Activated naive CD4-positive, alpha-beta T cell treated with anti-CD3 and anti-CD28 coated beads, Interleukin-2, amount 50 U/mL, for 72 hours (primary cell): ENCODE results near the gene SND1. TPM values are rescaled to one million over a fixed set of nuclear protein-coding genes. Genes with fewer than 3 reads are reported as not detected.
"Not testable (repeated sequence)": the region's sequence is repeated elsewhere in the genome, so short reads cannot be mapped to it uniquely, and the experiment has no call there.

Experiments used
- ATAC-seq, 2 donors: fragments of 150-1000 bp; cut with Tn5 transposase; 2 replicates each; pipeline ENCODE4 v1.10.0; 2021; ENCODE audit warnings: mild to moderate bottlenecking in 2 of 2, moderate library complexity in 2 of 2
- DNase-seq, 2 donors: peaks; one replicate each; pipeline ENCODE4 v3.0.0; 2021 to 2022; ENCODE audit warnings: low spot score in 2 of 2
- H3K27ac Mint-ChIP-seq, 2 donors: one replicate each; pipeline ENCODE4 v1.8.0; 2022; ENCODE audit warnings: mild to moderate bottlenecking in 2 of 2, mixed read lengths in 2 of 2
- H3K36me3 Mint-ChIP-seq, 2 donors: one replicate each; pipeline ENCODE4 v1.8.0; 2022; ENCODE audit warnings: mixed read lengths in 2 of 2
- H3K9me3 Mint-ChIP-seq, 2 donors: one replicate each; pipeline ENCODE4 v1.8.0; 2022; ENCODE audit warnings: mixed read lengths in 2 of 2
- total RNA-seq, 2 donors: library from RNA; stranded (reverse); gene quantifications; one replicate each; pipeline ENCODE4 v1.2.3, GENCODE V29; 2022

Gene SND1
- total RNA-seq, 2 donors from 2014 or later, result 175 to 246 TPM

DNA sequence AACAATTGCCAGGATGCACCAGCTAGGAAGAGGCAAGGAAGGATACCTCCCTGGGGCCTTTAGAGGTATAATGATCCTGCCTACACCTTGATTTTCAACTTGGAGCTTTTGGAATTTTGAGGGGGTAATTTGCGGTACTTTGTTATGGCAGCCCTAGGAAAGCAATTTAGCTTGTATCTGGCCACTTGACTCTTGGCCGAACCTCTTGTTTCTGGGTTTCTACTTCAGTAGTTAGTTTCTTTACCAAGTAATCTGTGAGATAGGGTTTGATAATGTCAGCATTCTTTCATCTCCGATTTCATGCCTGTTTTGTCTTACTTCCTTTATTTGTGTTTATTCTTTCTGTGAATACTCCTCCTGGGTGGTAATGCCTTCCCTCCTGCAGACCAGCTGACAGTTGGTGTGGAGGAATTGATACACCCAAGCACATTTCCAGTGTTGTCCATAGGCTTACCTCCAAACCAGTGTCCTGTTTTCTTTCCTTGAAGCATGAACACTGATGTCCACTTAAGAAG, 163.7 kb downstream of the SND1 start:
- Mint-ChIP-seq H3K27ac (no peak overlapping the region), H3K36me3 (peaks cover 0 to 14% of the 10 kb centered on the region in 2 donors), H3K9me3 (no peaks in the 10 kb centered on the region)
- ATAC-seq (no peak), DNase-seq (no peak)

DNA sequence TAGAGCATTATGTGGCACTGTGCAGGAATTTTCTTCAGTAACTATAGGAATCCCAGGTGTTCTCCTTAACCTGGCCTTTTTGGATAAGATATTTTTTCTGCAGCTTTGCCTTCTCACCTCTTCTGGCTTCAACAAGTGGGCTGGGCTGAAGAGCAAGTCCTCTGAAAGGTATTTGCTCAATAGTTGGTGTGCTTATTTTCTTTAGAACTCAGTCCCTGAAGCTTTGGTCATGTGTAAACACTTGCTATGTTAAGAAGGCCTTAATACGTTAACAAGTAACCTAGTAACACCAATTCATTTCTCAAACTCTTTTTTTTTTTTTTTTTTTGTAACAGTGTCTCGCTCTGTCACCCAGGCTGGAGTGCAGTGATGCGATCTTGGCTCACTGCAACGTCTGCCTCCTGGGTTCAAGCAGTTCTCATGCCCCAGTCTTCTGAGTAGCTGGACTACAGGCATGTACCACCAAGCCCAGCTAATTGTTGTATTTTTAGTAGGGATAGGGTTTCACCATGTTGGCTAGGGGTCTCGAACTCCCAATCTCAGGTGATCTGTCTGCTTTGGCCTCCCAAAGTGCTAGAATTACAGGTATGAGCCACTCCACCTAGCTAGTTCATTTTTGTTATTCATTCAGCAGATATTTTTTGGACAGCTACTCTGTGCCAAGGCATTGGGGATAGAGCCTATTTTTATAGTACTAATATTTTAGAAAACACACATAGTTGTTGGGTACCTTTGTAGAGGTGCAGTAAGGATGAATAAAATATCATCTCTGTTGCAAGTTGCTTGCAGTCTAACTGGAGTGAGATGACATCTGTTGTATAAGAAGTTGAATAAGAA, 164.6 kb downstream of the SND1 start:
- peaks cover 0 to 14% of the 10 kb centered on the region in 2 donors for H3K36me3 Mint-ChIP-seq
- ATAC-seq (no peak), DNase-seq (no peak)
- no peak overlapping the region for H3K27ac Mint-ChIP-seq
- no peaks in the 10 kb centered on the region for H3K9me3 Mint-ChIP-seq

DNA sequence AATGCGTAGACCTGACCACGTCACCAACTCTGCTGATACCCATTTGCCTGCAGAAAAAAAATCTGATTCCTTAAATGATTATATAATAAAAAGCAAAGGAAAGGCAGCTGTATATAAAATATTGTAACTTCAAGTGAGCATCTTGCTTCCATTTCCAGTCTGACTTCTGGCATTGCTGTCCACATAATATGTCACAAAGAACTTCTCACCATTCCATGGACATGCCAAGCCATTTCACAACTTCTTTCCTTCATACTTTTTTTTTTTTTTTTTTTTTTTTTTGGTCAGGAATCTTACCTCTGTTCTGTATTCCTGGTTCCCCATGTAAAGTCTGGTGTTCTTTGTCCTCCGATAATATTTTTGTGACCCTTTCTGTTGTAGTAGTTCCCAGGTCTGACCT, 165.5 kb downstream of the SND1 start:
- H3K27ac Mint-ChIP-seq, result no peak overlapping the region
- peaks cover 0 to 8% of the 10 kb centered on the region in 2 donors for H3K36me3 Mint-ChIP-seq
- DNase-seq (no peak), ATAC-seq (no peak)
- H3K9me3 Mint-ChIP-seq, result no peaks in the 10 kb centered on the region

DNA sequence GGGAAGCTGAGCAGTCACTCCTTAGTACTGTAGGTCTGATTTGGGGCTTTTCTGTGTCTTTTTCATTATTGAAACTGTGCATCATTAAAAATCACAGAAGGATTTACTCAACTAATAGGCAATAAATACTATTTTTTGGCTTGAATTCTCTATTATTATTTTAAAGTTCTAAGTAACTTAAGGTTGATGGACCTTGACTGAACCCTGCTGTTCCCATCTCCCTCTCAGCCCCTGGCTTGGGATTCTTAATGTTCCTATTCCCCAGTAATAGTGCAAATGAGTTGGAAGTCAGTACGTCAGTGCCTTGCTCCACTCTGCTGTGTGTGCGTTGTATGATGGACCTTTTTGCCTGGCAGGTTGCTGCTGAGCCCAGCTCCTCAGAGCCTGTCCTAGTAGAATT, 166.3 kb downstream of the SND1 start:
- no peak for DNase-seq
- no peaks in the 10 kb centered on the region for H3K9me3 Mint-ChIP-seq
- no peak for ATAC-seq
- H3K27ac Mint-ChIP-seq, result no peak overlapping the region
- H3K36me3 Mint-ChIP-seq, result peaks cover 0 to 6% of the 10 kb centered on the region in 2 donors

DNA sequence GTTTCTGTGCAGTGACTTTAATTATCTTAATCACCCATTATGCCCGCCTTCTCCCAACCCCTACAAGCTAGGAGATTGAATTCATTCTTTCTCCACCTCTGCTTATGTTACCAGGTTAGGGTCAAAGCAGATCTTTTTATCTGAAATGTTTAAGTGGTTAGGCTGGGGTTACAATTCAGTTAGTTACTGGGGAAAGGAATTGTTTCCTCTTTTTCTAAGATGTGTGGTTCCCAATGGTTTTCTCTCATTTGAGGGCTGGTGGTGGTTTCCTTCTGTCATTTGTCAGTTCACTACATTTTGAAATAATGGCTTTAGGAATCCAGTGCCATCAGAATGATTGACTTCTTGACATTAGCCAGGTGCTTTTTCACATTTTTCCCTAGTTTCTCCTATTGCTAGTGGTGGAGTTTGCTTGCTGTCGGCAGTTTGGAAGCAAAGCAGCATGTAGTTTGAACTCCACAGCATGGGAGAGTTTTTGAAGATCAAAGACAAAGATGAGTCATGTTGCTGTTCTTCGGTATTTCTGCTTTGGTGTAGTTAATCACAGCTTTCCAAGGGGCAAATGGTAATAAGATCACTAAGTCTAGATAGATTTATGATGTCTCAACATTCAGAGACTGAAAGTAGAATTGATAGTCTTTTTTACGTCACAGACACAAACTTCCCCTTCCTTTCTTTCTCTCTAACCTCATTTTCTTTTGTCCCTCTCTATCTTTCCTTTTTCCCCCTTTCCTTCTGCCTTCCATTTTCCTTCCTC, 168.2 kb downstream of the SND1 start:
- DNase-seq (no peak), ATAC-seq (peak; percentile 75 to 82)
- H3K27ac Mint-ChIP-seq, result peak overlapping the region in 1 of 2 donors; percentile 43
- no peaks in the 10 kb centered on the region for H3K9me3 Mint-ChIP-seq
- peaks cover 4 to 5% of the 10 kb centered on the region in 2 donors for H3K36me3 Mint-ChIP-seq

DNA sequence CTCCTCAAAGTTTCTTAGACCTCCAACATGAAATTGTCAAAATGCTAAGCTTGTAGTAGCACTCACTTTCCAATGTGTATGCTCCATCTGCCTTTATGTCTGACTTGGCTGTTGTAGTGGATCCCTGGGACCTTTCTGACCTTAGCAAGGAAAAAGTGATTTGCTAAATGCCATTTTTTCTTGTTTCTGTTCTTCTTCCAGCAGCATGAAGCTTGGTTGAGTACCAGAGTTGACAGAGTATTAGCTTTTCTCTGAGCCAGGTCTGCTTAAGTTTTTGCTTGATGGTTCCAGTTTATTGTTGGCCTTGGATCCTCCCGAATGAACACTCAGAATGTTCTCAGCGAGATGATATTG, 168.7 kb downstream of the SND1 start:
- ATAC-seq, result peak in 1 of 2 donors; percentile 7
- Mint-ChIP-seq H3K36me3 (peaks cover 4 to 5% of the 10 kb centered on the region in 2 donors), H3K27ac (peak overlapping the region in 1 of 2 donors; percentile 43), H3K9me3 (no peaks in the 10 kb centered on the region)
- no peak for DNase-seq

DNA sequence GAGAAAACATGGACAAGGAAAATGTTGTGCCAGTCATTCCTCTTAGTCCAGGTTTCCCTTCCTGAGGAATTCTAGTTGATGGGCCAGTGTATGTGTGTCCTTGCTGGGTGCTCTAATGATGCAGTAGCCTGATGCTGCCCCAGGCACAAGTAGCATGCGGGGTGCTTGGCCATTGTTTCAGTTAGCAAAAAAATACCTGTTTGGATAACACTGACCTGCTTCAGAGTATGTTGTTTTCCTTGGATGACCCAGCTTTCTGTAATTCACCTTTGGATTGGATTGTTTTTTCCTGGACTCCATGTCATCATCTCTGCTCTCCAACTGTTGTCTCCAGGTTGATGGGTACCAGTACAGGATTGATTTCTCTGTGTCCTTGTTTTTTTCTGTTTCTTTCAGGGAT, 169.2 kb downstream of the SND1 start:
- H3K9me3 Mint-ChIP-seq, result no peaks in the 10 kb centered on the region
- no peak for DNase-seq
- H3K36me3 Mint-ChIP-seq, result peaks cover 4 to 5% of the 10 kb centered on the region in 2 donors
- ATAC-seq, result no peak
- peak overlapping the region in 1 of 2 donors; percentile 43 for H3K27ac Mint-ChIP-seq

DNA sequence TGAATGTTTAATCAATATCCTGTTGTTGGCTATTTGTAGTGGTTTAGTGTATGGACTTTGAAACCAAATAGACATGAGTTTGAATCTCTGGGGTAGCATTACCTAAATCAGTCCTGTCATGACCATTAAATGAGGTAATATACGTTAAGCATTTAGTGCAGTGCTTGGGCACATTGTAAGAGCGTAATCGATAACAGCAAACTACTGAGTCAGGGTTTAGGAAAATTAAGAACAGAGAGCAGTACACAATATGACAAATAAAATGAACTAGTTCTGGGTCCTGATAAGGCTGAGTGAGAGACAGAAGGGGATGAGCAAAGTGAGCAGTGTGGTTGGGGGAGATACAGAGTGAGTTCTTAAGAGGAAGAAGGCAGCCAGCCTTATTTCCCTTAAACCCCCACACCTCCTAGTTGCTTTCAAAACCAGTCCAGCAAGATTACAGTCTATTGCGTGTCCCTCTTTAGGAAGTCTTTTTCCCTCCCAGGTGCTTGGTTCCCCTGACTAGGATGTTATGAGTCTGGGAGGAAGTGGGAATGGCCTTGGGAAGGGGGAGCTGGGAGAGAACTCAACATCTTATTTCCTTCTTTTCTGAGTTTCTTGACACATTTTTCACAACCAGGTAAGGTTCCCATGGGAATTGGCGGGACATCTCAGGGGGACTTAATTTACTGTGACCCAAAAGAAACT, 171.0 kb downstream of the SND1 start:
- ATAC-seq, result no peak
- no peak overlapping the region for H3K27ac Mint-ChIP-seq
- peaks cover 4 to 5% of the 10 kb centered on the region in 2 donors for H3K36me3 Mint-ChIP-seq
- no peak for DNase-seq
- no peaks in the 10 kb centered on the region for H3K9me3 Mint-ChIP-seq

DNA sequence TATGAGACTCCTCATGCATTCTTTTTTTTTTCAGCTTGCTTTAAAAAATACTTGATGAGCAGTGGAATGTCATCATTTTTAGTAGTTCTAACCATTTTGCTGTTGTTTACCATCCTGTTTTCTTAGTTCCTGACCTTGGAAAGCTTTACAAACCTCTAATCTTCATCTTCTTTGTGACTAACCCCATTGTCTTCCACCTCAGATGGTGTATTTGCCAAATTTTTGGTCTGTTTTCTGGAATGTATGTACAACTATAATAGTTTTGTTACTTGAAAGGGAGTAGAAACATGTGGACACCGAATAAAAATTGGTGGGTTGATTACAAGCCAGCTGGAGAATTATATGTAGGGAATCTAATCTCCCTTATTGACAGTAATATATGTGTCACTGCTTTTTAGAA, 172.7 kb downstream of the SND1 start:
- peaks cover 4 to 5% of the 10 kb centered on the region in 2 donors for H3K36me3 Mint-ChIP-seq
- H3K9me3 Mint-ChIP-seq, result no peaks in the 10 kb centered on the region
- no peak for DNase-seq
- no peak overlapping the region for H3K27ac Mint-ChIP-seq
- no peak for ATAC-seq

DNA sequence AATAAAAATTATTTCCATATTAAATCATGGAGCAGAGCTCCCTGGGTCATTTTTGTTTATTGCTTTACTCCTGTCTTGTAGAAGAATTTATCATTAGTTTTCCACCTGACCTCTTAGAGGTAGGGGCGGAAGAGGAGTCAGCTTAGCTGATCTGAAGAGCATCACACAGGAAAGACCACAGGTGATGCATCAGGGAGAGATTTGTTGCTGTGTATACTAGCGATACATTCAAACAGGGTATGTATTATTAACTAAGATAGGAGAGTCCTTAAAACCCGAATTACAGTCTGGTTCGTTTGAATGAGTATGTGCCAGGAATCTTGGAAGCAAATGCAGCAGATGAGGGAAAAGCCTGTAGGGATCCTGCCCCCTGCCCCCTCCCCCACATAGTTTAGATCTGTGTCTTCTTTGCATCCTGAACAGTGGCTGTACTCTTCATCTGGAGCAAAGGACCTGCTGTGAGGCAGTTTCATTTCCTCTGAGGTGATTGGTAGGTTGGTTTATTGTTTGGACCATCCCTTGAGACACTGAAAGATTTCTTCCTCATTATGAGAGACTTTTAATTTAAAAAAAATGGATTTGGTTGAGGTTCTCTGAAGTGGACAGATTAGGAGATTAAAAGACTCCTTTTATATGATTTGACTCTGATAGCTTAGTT, 177.0 kb downstream of the SND1 start:
- Mint-ChIP-seq H3K36me3 (peaks cover 11 to 33% of the 10 kb centered on the region in 2 donors), H3K27ac (no peak overlapping the region), H3K9me3 (no peaks in the 10 kb centered on the region)
- DNase-seq (no peak), ATAC-seq (no peak)

DNA sequence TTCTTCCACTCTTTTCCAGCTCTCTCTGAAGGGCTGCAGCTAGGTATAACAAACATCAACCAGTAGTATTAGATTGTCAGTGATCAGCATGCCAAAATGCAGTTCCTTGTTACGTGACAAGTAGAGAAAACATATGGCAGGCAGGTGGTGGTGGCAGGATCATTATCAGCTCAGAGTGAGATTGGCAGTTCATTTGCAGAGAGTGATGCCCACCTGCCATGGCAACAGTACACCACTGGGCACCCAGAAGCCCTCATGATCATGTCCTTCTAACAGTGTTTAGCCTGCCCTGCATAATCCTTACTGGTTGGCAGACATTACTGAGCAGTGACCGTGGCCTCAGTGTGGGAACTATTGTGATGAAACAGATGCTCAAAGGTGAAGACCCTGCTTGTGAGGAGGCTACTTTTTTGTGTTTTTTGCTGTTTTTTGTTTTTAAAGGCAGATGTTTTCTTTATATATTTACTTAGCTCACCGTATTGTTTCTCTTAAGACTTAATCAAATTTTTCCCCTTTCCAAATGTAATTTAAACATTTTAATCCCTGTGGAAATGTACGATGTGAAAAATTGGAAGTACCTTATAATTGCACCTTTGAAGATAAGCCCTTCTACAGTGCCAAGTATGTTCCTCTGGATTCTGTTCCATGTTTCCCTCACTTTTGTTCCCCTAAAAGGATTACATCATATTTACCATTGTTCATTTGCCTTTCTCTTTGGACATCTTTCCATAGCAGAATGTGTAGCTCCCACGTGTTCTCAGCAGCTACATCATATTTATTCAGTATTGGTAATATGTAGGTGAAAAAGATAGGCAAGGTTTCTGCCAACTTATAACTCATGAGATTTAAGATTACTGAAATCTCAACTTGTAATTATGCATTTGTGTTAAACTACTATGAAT, 179.6 kb downstream of the SND1 start:
- peaks cover 24 to 54% of the 10 kb centered on the region in 2 donors for H3K36me3 Mint-ChIP-seq
- no peak overlapping the region for H3K27ac Mint-ChIP-seq
- DNase-seq, result no peak

DNA sequence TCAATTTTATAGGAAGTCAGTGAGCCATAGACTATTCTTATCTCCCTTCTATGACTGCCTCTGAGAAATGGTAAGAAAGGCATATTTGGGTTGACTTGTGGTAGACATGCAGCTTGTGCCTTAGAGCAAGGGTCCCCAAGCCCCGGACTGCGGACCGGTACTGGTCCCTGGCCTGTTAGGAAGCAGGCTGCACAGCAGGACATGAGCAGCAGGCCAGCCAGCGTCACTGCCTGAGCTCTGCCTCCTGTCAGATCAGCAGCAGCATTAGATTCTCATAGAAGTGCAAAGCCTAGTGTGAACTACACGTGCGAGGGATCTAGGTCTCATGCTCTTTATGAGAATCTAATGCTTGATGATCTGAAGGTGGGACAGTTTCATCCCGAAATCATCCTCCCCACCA, 180.6 kb downstream of the SND1 start:
- DNase-seq (no peak), ATAC-seq (no peak)
- Mint-ChIP-seq H3K36me3 (peaks cover 24 to 63% of the 10 kb centered on the region in 2 donors), H3K27ac (no peak overlapping the region), H3K9me3 (peaks cover 12 to 19% of the 10 kb centered on the region in 2 donors)

More for the DNA sequence above, 179.6 kb downstream of the SND1 start:
- peaks cover 12 to 17% of the 10 kb centered on the region in 2 donors for H3K9me3 Mint-ChIP-seq
- no peak for ATAC-seq

DNA sequence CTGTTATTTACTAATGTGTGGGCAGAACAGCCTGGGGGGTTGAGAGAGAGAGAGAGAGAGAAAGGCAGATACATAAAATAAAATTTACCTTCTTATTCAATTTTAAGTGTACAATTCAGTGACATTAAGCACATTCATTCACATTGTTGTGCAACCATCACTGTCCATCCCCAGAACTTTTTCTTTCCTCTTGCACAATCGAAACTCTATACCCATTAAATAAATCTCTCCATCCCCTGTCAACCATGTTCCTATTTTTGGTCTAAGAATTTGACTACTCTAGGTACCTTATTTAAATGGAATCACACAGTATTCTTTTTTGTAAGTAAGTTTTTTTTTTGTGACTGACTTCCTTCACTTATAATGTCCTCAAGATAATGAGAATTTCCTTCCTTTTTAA, 181.6 kb downstream of the SND1 start:
- no peak for DNase-seq
- peaks cover 29 to 70% of the 10 kb centered on the region in 2 donors for H3K36me3 Mint-ChIP-seq
- ATAC-seq, result no peak
- peaks cover 12 to 25% of the 10 kb centered on the region in 2 donors for H3K9me3 Mint-ChIP-seq
- no peak overlapping the region for H3K27ac Mint-ChIP-seq

DNA sequence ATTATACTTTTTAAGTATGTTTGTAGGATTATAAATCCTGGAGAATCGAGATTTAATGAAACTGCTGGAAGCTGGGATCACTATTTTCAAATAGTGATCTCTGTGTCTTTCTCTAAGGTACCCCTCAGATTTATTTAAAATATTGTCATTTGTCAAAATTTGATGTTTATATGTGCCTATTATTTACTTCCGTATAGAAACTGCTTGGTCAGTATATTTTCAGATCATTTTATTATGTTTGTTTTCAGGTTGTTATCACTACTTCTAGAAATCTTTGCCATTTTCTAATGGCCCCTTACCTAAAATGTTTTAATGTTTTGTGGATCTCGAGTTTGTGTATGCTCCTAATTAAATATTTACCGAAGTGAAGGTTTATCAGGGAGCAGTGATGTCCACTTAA, 183.7 kb downstream of the SND1 start:
- peaks cover 29 to 68% of the 10 kb centered on the region in 2 donors for H3K36me3 Mint-ChIP-seq

DNA sequence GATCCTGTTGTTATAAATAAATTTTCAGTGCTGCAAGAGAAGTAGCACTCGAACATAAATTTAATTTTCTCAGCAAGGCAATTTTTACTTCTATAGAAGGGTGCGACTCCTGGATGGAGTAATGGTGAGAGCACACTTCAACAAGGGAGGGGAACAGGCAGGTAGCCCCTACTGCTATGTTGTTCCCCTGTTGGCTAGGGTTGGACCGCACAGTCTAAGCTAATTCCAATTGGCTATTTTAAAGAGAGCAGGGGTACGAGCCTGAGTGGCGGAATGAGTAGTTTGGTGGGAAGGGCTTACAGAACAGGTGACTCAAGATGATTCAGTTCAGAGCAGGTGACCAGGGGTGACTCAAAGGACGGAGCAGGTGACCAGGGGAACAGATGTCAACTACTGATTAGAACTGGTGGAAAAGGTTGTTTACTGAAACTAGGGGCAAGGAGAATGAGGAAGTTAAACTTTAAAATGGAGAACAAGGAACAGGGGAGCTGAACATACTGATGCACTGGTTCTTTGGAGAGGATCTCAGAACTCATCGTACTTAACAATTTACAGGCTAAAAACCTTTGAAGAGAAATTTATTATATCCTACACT, 185.9 kb downstream of the SND1 start:
- Mint-ChIP-seq H3K36me3 (peaks cover 22 to 52% of the 10 kb centered on the region in 2 donors), H3K27ac (peak overlapping the region in 1 of 2 donors; percentile 89), H3K9me3 (peaks cover 12 to 25% of the 10 kb centered on the region in 2 donors)
- not testable (repeated sequence) for DNase-seq, ATAC-seq

More for the DNA sequence above, 183.7 kb downstream of the SND1 start:
- no peak overlapping the region for H3K27ac Mint-ChIP-seq
- peaks cover 12 to 25% of the 10 kb centered on the region in 2 donors for H3K9me3 Mint-ChIP-seq
- ATAC-seq, result no peak
- DNase-seq, result no peak
